ENCODE results near the gene ZBTB16.

The ZBTB16 gene

DNA sequence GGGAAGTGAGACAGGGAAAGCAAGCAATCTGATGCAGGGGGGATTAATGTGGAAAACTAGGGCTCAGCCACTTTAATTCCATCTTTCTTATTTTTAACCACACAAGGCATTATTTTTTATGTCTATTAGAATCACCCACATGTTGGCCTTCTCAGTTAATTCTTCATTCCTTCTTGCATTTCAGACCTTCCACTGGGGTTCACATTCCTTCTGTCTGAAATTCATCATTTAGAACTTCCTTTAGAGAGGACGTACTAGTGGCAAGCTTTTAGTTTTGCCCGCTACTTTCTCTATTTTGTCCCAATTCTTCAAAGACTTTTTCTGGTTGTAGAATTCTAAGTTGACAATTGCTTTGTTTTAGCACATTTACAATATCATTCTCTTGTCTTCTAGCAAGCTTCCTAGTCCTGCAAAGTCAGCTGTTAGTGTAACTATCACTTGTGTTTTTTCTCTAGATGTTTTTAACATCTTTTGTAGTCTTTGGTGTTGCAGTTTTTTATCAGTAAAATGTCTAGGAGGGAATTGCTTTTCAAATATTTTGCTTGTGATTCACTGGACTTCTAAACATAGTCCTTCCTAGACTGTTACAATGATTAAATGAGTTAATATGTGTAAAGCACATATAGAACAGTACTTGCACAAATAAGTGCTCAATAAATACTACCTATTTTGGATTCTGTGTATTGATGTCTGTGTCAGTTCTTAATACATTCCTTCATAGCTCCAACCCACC, 231.2 kb downstream of the ZBTB16 start:
- no peak for DNase-seq
- TF ChIP-seq POLR2A (IDR thresholded peaks at IDR 0.05; ENCODE audit: low read length), result no peak
- no peak for TF ChIP-seq GATA1 (IDR thresholded peaks at IDR 0.05; ENCODE audit: low read depth, low read length)

DNA sequence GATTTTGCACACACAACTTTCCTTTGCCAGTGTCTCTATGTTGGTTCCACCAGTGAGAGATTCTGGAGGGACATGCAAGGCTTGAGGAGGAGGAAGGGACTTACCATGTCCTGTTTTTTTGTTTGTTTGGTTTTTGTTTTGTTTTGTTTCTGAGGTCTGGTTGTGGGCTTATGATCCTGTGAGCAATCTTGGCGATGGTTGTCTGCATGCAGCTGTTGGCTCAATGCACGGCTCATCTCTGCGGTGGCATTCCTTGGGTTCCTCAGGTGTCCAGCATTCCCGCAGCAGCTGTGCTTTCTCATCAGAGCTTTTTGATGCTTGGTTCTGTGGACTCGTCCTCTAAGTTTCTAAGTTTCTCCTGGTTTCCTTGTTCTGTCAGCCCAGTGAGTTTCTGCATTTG, 231.9 kb downstream of the ZBTB16 start:
- no peak for DNase-seq
- TF ChIP-seq GATA1 (IDR thresholded peaks at IDR 0.05; ENCODE audit: low read depth, low read length), result no peak
- TF ChIP-seq POLR2A (IDR thresholded peaks at IDR 0.05; ENCODE audit: low read length), result no peak

DNA sequence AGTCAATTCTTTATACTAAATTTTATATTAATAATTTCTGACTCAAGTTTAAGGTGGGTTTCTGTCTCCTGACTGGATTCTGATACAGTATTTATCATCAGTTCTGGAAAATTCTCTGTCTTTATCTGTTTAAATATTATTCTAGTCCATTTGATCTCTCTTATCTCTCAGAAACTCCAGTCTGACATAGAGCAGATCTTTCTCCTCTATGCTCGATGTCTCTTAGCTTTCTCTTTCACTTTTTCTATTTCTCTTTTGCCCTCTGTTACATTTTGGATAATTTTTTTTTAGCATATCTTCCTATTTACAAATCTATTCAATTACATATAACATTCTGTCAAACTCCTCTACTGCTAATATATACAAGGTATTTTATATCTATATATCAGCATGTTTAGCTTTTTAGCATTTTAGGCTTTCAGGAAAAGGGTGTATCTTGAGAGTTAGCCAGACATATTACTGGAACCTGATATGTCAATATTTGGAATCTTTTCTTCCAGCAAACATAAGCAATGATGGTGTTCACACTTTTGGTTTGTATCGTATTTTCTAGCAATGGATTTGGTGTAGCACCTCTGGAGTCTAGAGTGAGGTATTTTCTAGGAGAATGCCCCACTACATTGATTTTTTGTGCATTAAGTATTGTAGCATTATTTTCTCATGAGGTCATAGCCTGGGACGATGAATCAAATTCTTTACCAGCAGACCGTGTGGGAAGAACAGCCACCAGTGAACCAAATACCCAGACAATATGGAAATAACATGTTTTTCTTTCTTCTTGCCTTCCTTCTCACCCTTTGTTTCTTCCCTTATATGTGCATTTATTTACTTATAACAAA, 232.6 kb downstream of the ZBTB16 start:
- TF ChIP-seq GATA1 (IDR thresholded peaks at IDR 0.05; ENCODE audit: low read depth, low read length) (no peak), POLR2A (IDR thresholded peaks at IDR 0.05; ENCODE audit: low read length) (no peak)
- DNase-seq, result no peak

DNA sequence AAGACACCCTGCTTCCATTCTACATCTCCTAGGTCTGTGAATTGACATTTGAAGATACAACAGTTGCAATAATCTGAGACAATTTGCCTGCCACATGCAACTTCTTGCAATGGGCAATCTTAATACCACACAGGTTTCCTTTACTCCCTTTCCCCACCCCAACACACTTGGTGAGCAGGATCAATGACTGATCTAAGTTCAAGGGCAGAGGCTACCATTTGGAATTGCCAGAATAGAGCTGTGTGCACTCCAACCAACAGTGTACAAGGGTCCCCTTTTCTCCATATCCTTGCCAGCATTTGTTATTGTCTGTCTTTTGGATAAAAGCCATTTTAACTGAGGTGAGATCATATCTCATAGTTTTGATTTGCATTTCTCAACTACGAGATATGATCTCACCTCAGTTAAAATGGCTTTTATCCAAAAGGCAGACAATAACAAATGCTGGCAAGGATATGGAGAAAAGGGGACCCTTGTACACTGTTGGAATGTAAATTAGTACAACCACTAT, 233.7 kb downstream of the ZBTB16 start:
- no peak for DNase-seq
- no peak for TF ChIP-seq GATA1 (IDR thresholded peaks at IDR 0.05; ENCODE audit: low read depth, low read length)
- TF ChIP-seq POLR2A (IDR thresholded peaks at IDR 0.05; ENCODE audit: low read length), result no peak

DNA sequence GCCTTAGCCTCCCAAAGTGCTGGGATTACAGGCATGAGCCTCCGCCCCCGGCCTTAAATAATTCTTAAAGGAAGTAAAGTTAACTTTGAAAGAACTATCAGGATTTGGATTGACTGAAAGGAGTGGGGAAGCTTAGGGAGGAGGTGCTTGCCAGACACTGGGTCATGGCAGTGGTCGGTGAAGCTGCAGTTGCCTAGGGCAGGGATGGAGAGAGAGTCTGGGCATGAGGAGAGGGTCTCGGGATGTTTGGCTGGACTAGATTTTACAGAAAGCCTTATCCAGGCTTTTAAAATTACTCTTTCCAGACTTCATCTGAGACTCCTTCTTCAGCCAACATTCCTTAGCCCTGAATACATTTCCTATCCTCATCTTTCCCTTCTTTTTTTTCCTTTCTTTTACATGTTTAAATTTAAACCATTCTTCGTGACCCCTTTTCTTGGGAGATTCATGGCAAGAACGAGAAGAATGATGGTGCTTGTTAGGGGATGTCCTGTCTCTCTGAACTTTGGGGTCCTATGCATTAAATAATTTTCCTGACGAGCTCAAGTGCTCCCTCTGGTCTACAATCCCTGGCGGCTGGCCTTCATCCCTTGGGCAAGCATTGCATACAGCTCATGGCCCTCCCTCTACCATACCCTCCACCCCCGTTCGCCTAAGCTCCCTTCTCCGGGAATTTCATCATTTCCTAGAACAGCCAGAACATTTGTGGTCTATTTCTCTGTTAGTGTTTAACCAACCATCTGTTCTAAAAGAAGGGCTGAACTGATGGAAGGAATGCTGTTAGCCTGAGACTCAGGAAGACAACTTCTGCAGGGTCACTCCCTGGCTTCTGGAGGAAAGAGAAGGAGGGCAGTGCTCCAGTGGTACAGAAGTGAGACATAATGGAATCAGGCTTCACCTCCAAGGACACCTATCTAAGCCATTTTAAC, 236.4 kb downstream of the ZBTB16 start, which contains the start of gene NNMT:
Gene NNMT (plus strand): TSS at position 724 of the 929 bp plus-strand sequence. CDS start 158 bp downstream, at position 882.
- no peak for DNase-seq
- no peak for TF ChIP-seq POLR2A (IDR thresholded peaks at IDR 0.05; ENCODE audit: low read length)
- no peak for TF ChIP-seq GATA1 (IDR thresholded peaks at IDR 0.05; ENCODE audit: low read depth, low read length)

DNA sequence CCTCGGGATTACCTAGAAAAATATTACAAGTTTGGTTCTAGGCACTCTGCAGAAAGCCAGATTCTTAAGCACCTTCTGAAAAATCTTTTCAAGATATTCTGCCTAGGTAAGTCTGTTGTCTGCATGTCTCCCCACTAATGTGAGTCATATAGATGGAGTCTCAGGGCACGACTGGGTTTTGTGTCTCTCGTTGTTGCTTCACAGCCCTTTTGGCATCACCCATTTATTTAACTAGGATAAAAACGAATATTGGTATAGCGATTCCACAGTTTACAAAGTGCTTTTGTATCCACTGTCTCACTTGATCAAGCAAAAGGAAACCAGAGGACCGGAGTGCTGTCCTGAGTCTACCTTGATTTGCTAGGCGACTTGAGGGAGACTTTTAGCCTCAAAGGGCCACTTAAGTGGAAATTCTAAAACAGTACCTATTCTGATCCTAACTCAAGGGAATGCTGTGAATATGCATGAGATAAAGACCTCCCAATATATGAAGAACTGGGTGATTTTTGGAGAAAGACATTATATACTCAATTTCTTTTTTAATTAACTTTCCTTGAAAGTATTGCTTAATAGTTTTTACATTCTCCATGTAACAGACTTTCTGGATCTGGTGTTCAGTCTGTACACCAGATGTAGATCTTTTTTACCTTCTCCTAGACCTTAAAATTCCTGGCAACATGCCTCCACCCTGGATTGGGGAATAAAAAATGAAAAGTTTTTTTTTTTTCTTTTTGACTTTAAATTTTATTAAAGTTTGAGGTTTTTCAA, 237.3 kb downstream of the ZBTB16 start:
- no peak for DNase-seq
- TF ChIP-seq POLR2A (IDR thresholded peaks at IDR 0.05; ENCODE audit: low read length) (no peak), GATA1 (IDR thresholded peaks at IDR 0.05; ENCODE audit: low read depth, low read length) (no peak)

DNA sequence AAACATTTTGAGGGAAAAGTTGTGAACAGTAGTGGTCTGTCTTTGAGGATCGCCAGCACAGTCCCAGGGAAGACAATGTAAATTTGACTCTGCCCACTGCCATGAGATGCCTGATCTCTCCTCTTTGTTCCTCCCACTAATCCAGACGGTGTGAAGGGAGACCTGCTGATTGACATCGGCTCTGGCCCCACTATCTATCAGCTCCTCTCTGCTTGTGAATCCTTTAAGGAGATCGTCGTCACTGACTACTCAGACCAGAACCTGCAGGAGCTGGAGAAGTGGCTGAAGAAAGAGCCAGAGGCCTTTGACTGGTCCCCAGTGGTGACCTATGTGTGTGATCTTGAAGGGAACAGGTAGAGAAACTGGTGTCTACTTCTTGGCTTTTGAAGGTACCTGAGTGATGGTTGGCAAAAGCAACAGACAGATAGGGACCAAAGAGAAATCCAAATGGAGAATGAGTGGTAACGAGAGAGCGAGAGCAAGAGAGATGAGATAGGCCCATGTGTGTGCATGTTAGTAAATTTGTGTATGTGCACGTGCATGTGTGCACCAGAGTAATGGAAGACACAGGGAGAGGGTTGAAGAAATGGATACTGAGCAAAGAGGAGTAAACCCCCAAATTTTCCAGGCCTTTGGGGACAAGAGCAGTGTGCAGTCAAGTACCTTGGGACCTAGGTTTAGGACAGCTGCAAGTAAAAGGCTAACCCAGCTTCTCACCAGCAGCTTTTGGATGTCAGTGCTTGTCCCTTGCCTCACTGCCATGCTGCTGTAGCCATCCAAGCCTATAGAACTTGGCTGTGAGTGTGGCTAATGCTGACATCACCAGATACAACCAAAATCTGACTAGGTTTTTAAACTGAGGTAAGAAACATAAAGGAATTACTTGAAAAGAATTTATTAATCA, 238.5 kb downstream of the ZBTB16 start:
- DNase-seq, result no peak
- TF ChIP-seq GATA1 (IDR thresholded peaks at IDR 0.05; ENCODE audit: low read depth, low read length) (no peak), POLR2A (IDR thresholded peaks at IDR 0.05; ENCODE audit: low read length) (no peak)

DNA sequence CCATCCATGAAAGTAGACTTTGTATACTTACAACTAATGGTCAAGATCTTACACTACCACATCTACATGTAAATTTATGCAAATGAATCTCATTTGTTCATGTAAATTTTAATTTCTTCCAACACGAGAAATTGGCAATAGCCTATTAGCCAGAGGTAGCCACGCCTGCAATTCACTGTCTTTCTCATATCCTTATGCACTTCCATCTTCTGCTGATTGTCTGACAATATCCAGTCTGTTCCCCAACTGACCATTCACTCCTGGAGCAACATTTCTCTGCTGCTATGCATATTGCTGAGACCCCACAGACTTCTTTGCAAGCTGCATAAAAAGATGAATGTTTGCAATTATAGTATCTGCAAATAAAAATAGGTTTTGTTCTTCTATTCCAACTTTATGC, 239.2 kb downstream of the ZBTB16 start:
- TF ChIP-seq POLR2A (IDR thresholded peaks at IDR 0.05; ENCODE audit: low read length), result no peak
- TF ChIP-seq GATA1 (IDR thresholded peaks at IDR 0.05; ENCODE audit: low read depth, low read length), result no peak
- DNase-seq, result no peak

Measured in erythroblast (primary cell).